Lung (tissue), 13 donors: Measurements from ENCODE around the gene HLA-DQB2. TPM values are rescaled to one million over a fixed set of nuclear protein-coding genes. Genes with fewer than 3 reads are reported as not detected.

Experiments used
- ATAC-seq: fragments of 200-7000 bp; cut with Tn5 transposase; one replicate; pipeline ENCODE4 v1.9.1; 2020; ENCODE audit warnings: moderate number of reproducible peaks; ENCODE audit not compliant: insufficient read depth, low FRiP score
- DNase-seq, 3 donors: peaks; one replicate each; pipeline ENCODE4 v3.0.0-alpha.2; 2013 to 2017
- H3K27ac ChIP-seq, 2 donors: one replicate each; pipeline ENCODE4 v1.5.1; 2013; ENCODE audit warnings: mild to moderate bottlenecking in 2 of 2, moderate library complexity in 2 of 2, control low read depth in 1 of 2, inconsistent platforms in 1 of 2, low read depth in 1 of 2, low read length in 1 of 2
- H3K27me3 ChIP-seq, 3 donors: one replicate each; pipeline ENCODE4 v1.5.1; 2013; ENCODE audit warnings: low read length in 2 of 3; ENCODE audit not compliant: control insufficient read depth in 3 of 3, insufficient read depth in 3 of 3
- H3K36me3 ChIP-seq, 4 donors: one replicate each; pipeline ENCODE4 v1.5.1; 2013; ENCODE audit warnings: low read length in 4 of 4, mild to moderate bottlenecking in 1 of 4, moderate library complexity in 1 of 4; ENCODE audit not compliant: control insufficient read depth in 4 of 4, insufficient read depth in 4 of 4
- H3K4me1 ChIP-seq, 5 donors: one replicate each; pipeline ENCODE4 v1.5.1; 2013; ENCODE audit warnings: low read length in 5 of 5, mild to moderate bottlenecking in 2 of 5, moderate library complexity in 1 of 5; ENCODE audit not compliant: control insufficient read depth in 5 of 5, insufficient read depth in 5 of 5
- H3K4me3 ChIP-seq: one replicate; pipeline ENCODE4 v1.5.1; 2013; ENCODE audit warnings: mild to moderate bottlenecking, control low read depth, moderate library complexity
- H3K9ac ChIP-seq, 2 donors: one replicate each; pipeline ENCODE4 v1.5.1; 2013; ENCODE audit warnings: low read length in 2 of 2, control low read depth in 1 of 2; ENCODE audit not compliant: insufficient read depth in 1 of 2
- H3K9me3 ChIP-seq, 4 donors: one replicate each; pipeline ENCODE4 v1.5.1; 2013; ENCODE audit warnings: low read length in 3 of 4, mild to moderate bottlenecking in 1 of 4, moderate library complexity in 1 of 4; ENCODE audit not compliant: control insufficient read depth in 4 of 4, insufficient read depth in 3 of 4
- polyA plus RNA-seq, 2 donors: library from polyadenylated mRNA; stranded (reverse); fragments of 200-250 nt; gene quantifications; one replicate each; pipeline ENCODE4 v1.2.1, GENCODE V29; 2013
- small RNA-seq: library from RNA; depleted of rRNA; stranded (forward); fragments of <200 nt; gene quantifications from one replicate; pipeline ENCODE3, GENCODE V24; 2014; ENCODE audit warnings: low replicate concordance
- total RNA-seq, 2 donors: library from RNA; depleted of rRNA in 1 of 2; stranded (reverse); fragments of >200 nt in 1 of 2; gene quantifications; one replicate each; pipeline ENCODE4 v1.2.1, GENCODE V29; 2014 to 2021
- TF ChIP-seq, protein P1 (sequence below): IDR thresholded peaks from 2 replicates; pipeline ENCODE4 v1.5.1; 2012; ENCODE audit warnings: mild to moderate bottlenecking; ENCODE audit errors: control extremely low read depth, extremely low read depth
- donor health status: control.
- donor health status: control.
- donor health status: Bipolar disorder and iron deficiency.
- donor health status: healthy.
- donor health status: DM: yes; HTN: yes; CAD: no.

Gene HLA-DQB2
- total and polyA plus RNA-seq, 4 donors, result 0.74 to 56.3 (median 1.9) TPM; not detected in 1

DNA sequence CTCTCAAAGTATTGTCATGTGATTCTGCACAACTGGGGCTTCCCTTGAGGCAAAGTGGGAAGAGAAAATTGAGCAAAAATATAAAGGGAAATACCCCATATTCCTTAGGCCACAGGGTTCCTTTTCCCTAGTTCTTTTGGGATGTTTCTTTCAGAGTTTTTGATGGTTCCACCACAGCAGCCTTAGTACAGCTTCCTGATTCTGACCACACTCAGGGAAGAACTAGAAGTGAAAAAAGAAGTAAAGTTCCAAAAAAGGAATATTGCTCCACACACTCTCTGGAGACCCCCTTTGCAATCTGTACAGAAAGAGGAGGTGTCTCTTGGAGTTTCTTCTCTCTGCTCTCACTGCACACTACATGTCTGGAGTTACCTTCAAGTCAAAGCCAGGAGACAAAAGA, 50.1 kb downstream of the HLA-DQB2 start:
- TF ChIP-seq, protein P1, sequence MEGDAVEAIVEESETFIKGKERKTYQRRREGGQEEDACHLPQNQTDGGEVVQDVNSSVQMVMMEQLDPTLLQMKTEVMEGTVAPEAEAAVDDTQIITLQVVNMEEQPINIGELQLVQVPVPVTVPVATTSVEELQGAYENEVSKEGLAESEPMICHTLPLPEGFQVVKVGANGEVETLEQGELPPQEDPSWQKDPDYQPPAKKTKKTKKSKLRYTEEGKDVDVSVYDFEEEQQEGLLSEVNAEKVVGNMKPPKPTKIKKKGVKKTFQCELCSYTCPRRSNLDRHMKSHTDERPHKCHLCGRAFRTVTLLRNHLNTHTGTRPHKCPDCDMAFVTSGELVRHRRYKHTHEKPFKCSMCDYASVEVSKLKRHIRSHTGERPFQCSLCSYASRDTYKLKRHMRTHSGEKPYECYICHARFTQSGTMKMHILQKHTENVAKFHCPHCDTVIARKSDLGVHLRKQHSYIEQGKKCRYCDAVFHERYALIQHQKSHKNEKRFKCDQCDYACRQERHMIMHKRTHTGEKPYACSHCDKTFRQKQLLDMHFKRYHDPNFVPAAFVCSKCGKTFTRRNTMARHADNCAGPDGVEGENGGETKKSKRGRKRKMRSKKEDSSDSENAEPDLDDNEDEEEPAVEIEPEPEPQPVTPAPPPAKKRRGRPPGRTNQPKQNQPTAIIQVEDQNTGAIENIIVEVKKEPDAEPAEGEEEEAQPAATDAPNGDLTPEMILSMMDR, result no peak
- H3K36me3 ChIP-seq, result no peaks in the 10 kb centered on the region
- ATAC-seq (no peak), DNase-seq (no peak)
- no peaks in the 10 kb centered on the region for H3K4me1 ChIP-seq
- no peak overlapping the region for H3K4me3 ChIP-seq
- no peaks in the 10 kb centered on the region for H3K9me3 ChIP-seq
- H3K27ac ChIP-seq, result no peak overlapping the region
- no peak overlapping the region for H3K9ac ChIP-seq
- H3K27me3 ChIP-seq, result no peaks in the 10 kb centered on the region

DNA sequence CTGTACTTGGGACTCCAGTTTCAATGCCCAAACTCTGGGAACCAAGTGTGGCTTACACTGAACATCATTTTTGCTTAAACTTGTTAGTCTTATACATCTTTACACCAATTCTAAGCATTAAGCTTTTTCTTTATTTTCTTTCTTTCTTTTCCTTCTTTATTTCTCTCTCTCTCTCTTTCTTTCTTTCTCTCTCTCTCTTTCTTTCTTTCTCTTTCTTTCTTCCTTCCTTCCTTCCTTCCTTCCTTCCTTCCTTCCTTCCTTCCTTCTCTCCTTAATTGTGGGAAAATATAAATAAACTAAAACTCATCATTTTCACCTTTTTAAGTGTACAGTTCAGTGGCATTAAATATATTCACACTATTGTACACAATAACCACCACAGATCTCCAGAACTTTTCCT, 53.7 kb downstream of the HLA-DQB2 start:
- DNase-seq (no peak), ATAC-seq (no peak)
- Histone ChIP-seq H3K4me3 (no peak overlapping the region), H3K27ac (no peak overlapping the region), H3K36me3 (no peaks in the 10 kb centered on the region), H3K9ac (no peak overlapping the region), H3K4me1 (no peaks in the 10 kb centered on the region), H3K9me3 (no peaks in the 10 kb centered on the region), H3K27me3 (no peaks in the 10 kb centered on the region)
- TF ChIP-seq, protein P1, result no peak

Small RNA genes lying within 50 kb of the gene (small RNA-seq; reads per million reads assigned to genes)
- not detected for gene MIR3135B

Other genes starting within 250 kb of the HLA-DQB2 start
- gene HLA-DRB5, start 233.2 kb downstream of the HLA-DQB2 start, total RNA-seq, result 1 to 10 TPM; 1.1 to 6.4 TPM
- gene HLA-DRB5, start 233.2 kb downstream of the HLA-DQB2 start, polyA plus RNA-seq, result 10 to 100 TPM in 1 of 2 donors, 1 to 10 TPM in 1; 1.6 to 18.2 TPM
- 100 to 1,000 TPM in 1 of 2 donors, 10 to 100 TPM in 1; 87.1 to 471 TPM for gene HLA-DRB1, start 173.7 kb downstream of the HLA-DQB2 start, total RNA-seq
- 100 to 1,000 TPM; 360 to 479 TPM for gene HLA-DRB1, start 173.7 kb downstream of the HLA-DQB2 start, polyA plus RNA-seq
- gene HLA-DQA1, start 126.1 kb downstream of the HLA-DQB2 start, total RNA-seq, result 100 to 1,000 TPM in 1 of 2 donors, 1 to 10 TPM in 1; 6.0 to 135 TPM
- gene HLA-DQA1, start 126.1 kb downstream of the HLA-DQB2 start, polyA plus RNA-seq, result 100 to 1,000 TPM; 113 to 199 TPM
- 10 to 100 TPM in 1 of 2 donors, 1 to 10 TPM in 1; 4.1 to 36.1 TPM for gene HLA-DQB1, start 96.9 kb downstream of the HLA-DQB2 start, total RNA-seq
- gene HLA-DQB1, start 96.9 kb downstream of the HLA-DQB2 start, polyA plus RNA-seq, result 1,000 to 10,000 TPM in 1 of 2 donors, 100 to 1,000 TPM in 1; 169 to 1,148 TPM
- gene HLA-DQA2, start 22.1 kb downstream of the HLA-DQB2 start, total RNA-seq, result 10 to 100 TPM in 1 of 2 donors, 1 to 10 TPM in 1; 1.8 to 15.3 TPM
- under 1 TPM; 0.22 to 0.86 TPM for gene HLA-DQA2, start 22.1 kb downstream of the HLA-DQB2 start, polyA plus RNA-seq
- gene HLA-DOB, start 53.5 kb upstream of the HLA-DQB2 start, total RNA-seq, result 1 to 10 TPM; 1.3 to 1.4 TPM
- 1 to 10 TPM; 1.2 to 2.7 TPM for gene HLA-DOB, start 53.5 kb upstream of the HLA-DQB2 start, polyA plus RNA-seq
- gene TAP2, start 75.2 kb upstream of the HLA-DQB2 start, total RNA-seq, result 10 to 100 TPM; 15.2 to 63.2 TPM
- gene TAP2, start 75.2 kb upstream of the HLA-DQB2 start, polyA plus RNA-seq, result 10 to 100 TPM; 25.3 to 58.7 TPM
- 10 to 100 TPM; 40.4 to 79.0 TPM for gene PSMB8, start 80.5 kb upstream of the HLA-DQB2 start, total RNA-seq
- gene PSMB8, start 80.5 kb upstream of the HLA-DQB2 start, polyA plus RNA-seq, result 100 to 1,000 TPM; 132 to 216 TPM
- 10 to 100 TPM; 32.6 to 52.1 TPM for gene TAP1, start 90.2 kb upstream of the HLA-DQB2 start, total RNA-seq
- gene TAP1, start 90.2 kb upstream of the HLA-DQB2 start, polyA plus RNA-seq, result 100 to 1,000 TPM in 1 of 2 donors, 10 to 100 TPM in 1; 63.6 to 181 TPM
- 10 to 100 TPM; 14.4 to 56.6 TPM for gene PSMB9, start 90.7 kb upstream of the HLA-DQB2 start, total RNA-seq
- 100 to 1,000 TPM in 1 of 2 donors, 10 to 100 TPM in 1; 67.2 to 183 TPM for gene PSMB9, start 90.7 kb upstream of the HLA-DQB2 start, polyA plus RNA-seq
- gene HLA-DMB, start 177.5 kb upstream of the HLA-DQB2 start, total RNA-seq, result 10 to 100 TPM; 42.3 to 76.7 TPM
- 10 to 100 TPM; 50.1 to 52.2 TPM for gene HLA-DMB, start 177.5 kb upstream of the HLA-DQB2 start, polyA plus RNA-seq
- 100 to 1,000 TPM in 1 of 2 donors, 10 to 100 TPM in 1; 76.8 to 130 TPM for gene HLA-DMA, start 189.6 kb upstream of the HLA-DQB2 start, total RNA-seq
- gene HLA-DMA, start 189.6 kb upstream of the HLA-DQB2 start, polyA plus RNA-seq, result 100 to 1,000 TPM; 106 to 240 TPM
- 100 to 1,000 TPM; 178 TPM for gene BRD2, start 205.1 kb upstream of the HLA-DQB2 start, total RNA-seq
- gene BRD2, start 205.1 kb upstream of the HLA-DQB2 start, polyA plus RNA-seq, result 100 to 1,000 TPM; 114 to 117 TPM
- gene HLA-DOA, start 246.1 kb upstream of the HLA-DQB2 start, total RNA-seq, result 10 to 100 TPM; 20.7 to 26.4 TPM
- 10 to 100 TPM in 1 of 2 donors, 1 to 10 TPM in 1; 4.6 to 12.8 TPM for gene HLA-DOA, start 246.1 kb upstream of the HLA-DQB2 start, polyA plus RNA-seq